Measurements from ENCODE around the gene DUSP3. TPM values are rescaled to one million over a fixed set of nuclear protein-coding genes. Genes with fewer than 3 reads are reported as not detected.

DUSP3 gene
- total and polyA plus RNA-seq, 2 experiments from 2014 or later, result 73.8 to 76.8 TPM

DNA sequence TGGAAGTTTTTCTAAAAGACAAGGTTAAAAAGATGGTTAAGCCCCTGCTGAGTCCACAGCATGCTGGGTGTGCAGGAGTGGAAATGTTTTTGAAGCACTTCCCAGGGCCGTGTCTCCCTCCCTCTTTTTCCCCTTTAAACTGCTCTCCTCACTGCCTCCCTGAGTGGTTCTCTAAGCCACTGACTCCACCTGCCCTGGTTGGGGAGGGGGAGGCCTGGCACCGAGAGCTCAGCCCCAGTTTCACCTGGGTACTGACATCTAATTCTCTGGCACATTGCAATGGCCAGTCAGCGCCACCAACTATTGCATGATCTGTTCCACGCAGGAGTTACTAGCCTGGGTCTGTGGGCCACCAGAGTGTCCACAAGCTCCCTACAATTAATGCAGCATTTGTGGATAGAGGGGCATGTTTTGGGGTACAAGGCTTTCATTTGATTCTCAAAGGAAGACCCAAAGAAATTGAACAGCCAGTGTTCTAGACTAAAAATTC lies 31.5 kb upstream of the DUSP3 start:
- Histone ChIP-seq H4K20me1 (ENCODE audit: insufficient read depth, poor library complexity, severe bottlenecking) (no peaks in the 10 kb centered on the region), H2AFZ (no peak overlapping the region), H3K79me2 (no peaks in the 10 kb centered on the region), H3K36me3 (replicated peaks; ENCODE audit: insufficient read depth, low read depth) (no peaks in the 10 kb centered on the region), H3K4me3 (no peak overlapping the region), H3K9me2 (replicated peaks; ENCODE audit: insufficient read depth) (no peaks in the 10 kb centered on the region), H3K27ac (no peak overlapping the region), H3K27me3 (no peaks in the 10 kb centered on the region), H3K9me3 (ENCODE audit: low read depth) (no peaks in the 10 kb centered on the region), H3K4me1 (ENCODE audit: insufficient read depth) (peaks cover 3% of the 10 kb centered on the region), H3K4me2 (no peak overlapping the region)
- 93% methylated on average over 4 of the region's 4 CpGs for WGBS (ENCODE audit: low lambda C conversion rate, missing lambda C conversion rate)
- TF ChIP-seq EZH2phosphoT487 (IDR thresholded peaks at IDR 0.05; ENCODE audit: low read depth, severe bottlenecking, unreplicated experiment), result no peak
- DNase-seq (ENCODE audit: low spot score), result no peak

DNA sequence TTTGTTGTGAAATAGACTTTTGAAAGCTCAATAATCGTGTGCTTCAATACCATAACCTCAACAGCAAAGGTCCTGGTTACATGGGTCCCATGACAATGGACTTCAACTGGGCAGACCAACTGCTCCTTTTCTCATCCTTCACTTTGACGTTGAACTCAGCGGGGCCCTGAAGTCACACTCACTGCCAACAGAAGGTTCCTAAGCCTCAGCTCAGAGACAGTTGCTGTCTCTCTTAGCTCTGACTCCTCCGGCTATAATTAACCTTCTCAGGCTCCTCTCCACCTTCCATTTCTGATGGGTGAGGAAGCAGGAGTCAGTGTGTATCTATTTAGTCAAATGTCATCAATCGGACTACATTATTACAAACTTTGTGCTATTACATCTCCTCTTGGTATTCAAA lies 30.3 kb upstream of the DUSP3 start:
- no peak for DNase-seq (ENCODE audit: low spot score)
- no peak overlapping the region for H3K27ac ChIP-seq
- TF ChIP-seq EZH2phosphoT487 (IDR thresholded peaks at IDR 0.05; ENCODE audit: low read depth, severe bottlenecking, unreplicated experiment), result no peak
- TF ChIP-seq EZH2 (IDR thresholded peaks at IDR 0.05; ENCODE audit: borderline replicate concordance), result no peak
- TF ChIP-seq, protein P1, sequence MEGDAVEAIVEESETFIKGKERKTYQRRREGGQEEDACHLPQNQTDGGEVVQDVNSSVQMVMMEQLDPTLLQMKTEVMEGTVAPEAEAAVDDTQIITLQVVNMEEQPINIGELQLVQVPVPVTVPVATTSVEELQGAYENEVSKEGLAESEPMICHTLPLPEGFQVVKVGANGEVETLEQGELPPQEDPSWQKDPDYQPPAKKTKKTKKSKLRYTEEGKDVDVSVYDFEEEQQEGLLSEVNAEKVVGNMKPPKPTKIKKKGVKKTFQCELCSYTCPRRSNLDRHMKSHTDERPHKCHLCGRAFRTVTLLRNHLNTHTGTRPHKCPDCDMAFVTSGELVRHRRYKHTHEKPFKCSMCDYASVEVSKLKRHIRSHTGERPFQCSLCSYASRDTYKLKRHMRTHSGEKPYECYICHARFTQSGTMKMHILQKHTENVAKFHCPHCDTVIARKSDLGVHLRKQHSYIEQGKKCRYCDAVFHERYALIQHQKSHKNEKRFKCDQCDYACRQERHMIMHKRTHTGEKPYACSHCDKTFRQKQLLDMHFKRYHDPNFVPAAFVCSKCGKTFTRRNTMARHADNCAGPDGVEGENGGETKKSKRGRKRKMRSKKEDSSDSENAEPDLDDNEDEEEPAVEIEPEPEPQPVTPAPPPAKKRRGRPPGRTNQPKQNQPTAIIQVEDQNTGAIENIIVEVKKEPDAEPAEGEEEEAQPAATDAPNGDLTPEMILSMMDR (IDR thresholded peaks at IDR 0.05; ENCODE audit: poor library complexity), result no peak

DNA sequence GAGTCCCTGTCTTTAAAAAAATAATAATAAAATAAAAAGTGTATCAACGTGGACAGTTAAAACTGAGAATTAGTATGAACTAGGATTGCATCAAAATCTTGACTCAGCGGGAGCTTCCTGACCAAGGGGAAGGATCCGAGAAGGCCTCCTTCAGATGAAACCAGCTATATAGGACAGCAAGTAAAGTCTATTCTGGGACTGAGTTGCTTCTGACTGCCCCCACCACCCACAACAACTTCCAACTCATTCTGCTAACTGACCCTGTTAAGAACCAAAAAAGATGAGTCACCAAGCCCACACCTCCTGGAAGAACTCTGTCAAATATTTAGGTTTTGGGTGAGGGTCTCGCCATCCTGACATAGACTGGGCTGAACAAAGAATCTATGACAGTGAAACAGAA lies 29.3 kb upstream of the DUSP3 start:
- H3K36me3 ChIP-seq (replicated peaks; ENCODE audit: insufficient read depth, low read depth), result no peaks in the 10 kb centered on the region
- no peaks in the 10 kb centered on the region for H4K20me1 ChIP-seq (ENCODE audit: insufficient read depth, poor library complexity, severe bottlenecking)
- no peak overlapping the region for H3K27ac ChIP-seq
- DNase-seq (ENCODE audit: low spot score), result no peak
- no peaks in the 10 kb centered on the region for H3K4me1 ChIP-seq (ENCODE audit: insufficient read depth)
- H3K4me3 ChIP-seq, result no peak overlapping the region
- TF ChIP-seq EZH2phosphoT487 (IDR thresholded peaks at IDR 0.05; ENCODE audit: low read depth, severe bottlenecking, unreplicated experiment) (no peak), EZH2 (IDR thresholded peaks at IDR 0.05; ENCODE audit: borderline replicate concordance) (no peak)
- TF ChIP-seq, protein P1 (IDR thresholded peaks at IDR 0.05; ENCODE audit: poor library complexity), result no peak
- no peaks in the 10 kb centered on the region for H3K9me2 ChIP-seq (replicated peaks; ENCODE audit: insufficient read depth)
- 94% methylated on average over 4 of the region's 4 CpGs for WGBS (ENCODE audit: low lambda C conversion rate, missing lambda C conversion rate)
- H2AFZ ChIP-seq, result no peak overlapping the region
- no peaks in the 10 kb centered on the region for H3K79me2 ChIP-seq
- no peaks in the 10 kb centered on the region for H3K27me3 ChIP-seq
- no peaks in the 10 kb centered on the region for H3K9me3 ChIP-seq (ENCODE audit: low read depth)
- no peak overlapping the region for H3K4me2 ChIP-seq

More for the DNA sequence above, 30.3 kb upstream of the DUSP3 start:
- no peaks in the 10 kb centered on the region for H3K27me3 ChIP-seq
- WGBS (ENCODE audit: low lambda C conversion rate, missing lambda C conversion rate), result 94% methylated on average over 5 of the region's 5 CpGs
- H4K20me1 ChIP-seq (ENCODE audit: insufficient read depth, poor library complexity, severe bottlenecking), result no peaks in the 10 kb centered on the region
- H3K4me2 ChIP-seq, result no peak overlapping the region
- no peaks in the 10 kb centered on the region for H3K9me2 ChIP-seq (replicated peaks; ENCODE audit: insufficient read depth)
- no peaks in the 10 kb centered on the region for H3K36me3 ChIP-seq (replicated peaks; ENCODE audit: insufficient read depth, low read depth)
- no peaks in the 10 kb centered on the region for H3K4me1 ChIP-seq (ENCODE audit: insufficient read depth)
- H3K79me2 ChIP-seq, result no peaks in the 10 kb centered on the region
- no peak overlapping the region for H3K4me3 ChIP-seq
- no peaks in the 10 kb centered on the region for H3K9me3 ChIP-seq (ENCODE audit: low read depth)
- H2AFZ ChIP-seq, result no peak overlapping the region

DNA sequence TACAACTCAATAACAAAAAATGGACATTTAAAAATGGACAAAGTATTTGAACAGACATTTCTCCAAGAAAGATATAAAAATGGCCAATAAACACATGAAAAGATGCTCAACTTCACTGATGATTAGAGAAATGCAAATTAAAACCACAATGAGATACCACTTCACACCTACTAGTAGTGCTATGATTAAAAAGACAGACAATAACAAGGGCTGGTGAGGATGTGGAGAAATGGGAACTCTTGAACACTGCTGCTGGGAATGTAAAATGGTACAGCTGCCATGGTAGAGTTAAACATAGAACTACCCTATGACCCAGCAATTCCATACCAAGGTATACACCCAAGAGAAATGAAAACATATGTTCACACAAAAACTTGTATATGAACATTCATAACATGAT lies 26.3 kb upstream of the DUSP3 start:
- H3K27me3 ChIP-seq, result no peaks in the 10 kb centered on the region
- H3K4me2 ChIP-seq, result no peak overlapping the region
- no peaks in the 10 kb centered on the region for H3K4me1 ChIP-seq (ENCODE audit: insufficient read depth)
- no peaks in the 10 kb centered on the region for H3K36me3 ChIP-seq (replicated peaks; ENCODE audit: insufficient read depth, low read depth)
- no peaks in the 10 kb centered on the region for H4K20me1 ChIP-seq (ENCODE audit: insufficient read depth, poor library complexity, severe bottlenecking)
- no peaks in the 10 kb centered on the region for H3K79me2 ChIP-seq
- TF ChIP-seq, protein P1 (IDR thresholded peaks at IDR 0.05; ENCODE audit: poor library complexity), result no peak
- TF ChIP-seq EZH2 (IDR thresholded peaks at IDR 0.05; ENCODE audit: borderline replicate concordance) (no peak), EZH2phosphoT487 (IDR thresholded peaks at IDR 0.05; ENCODE audit: low read depth, severe bottlenecking, unreplicated experiment) (no peak)
- H3K9me2 ChIP-seq (replicated peaks; ENCODE audit: insufficient read depth), result no peaks in the 10 kb centered on the region
- H3K9me3 ChIP-seq (ENCODE audit: low read depth), result no peaks in the 10 kb centered on the region
- H3K4me3 ChIP-seq, result no peak overlapping the region
- DNase-seq (ENCODE audit: low spot score), result no peak
- no peak overlapping the region for H2AFZ ChIP-seq
- H3K27ac ChIP-seq, result no peak overlapping the region

All from hepatocyte (in vitro differentiated cells).